Measurements from ENCODE around the gene CNIH3. TPM values are rescaled to one million over a fixed set of nuclear protein-coding genes. Genes with fewer than 3 reads are reported as not detected.

Gene CNIH3
- total RNA-seq, 2 donors from 2014 or later: 0.36 to 7.2 TPM

DNA sequence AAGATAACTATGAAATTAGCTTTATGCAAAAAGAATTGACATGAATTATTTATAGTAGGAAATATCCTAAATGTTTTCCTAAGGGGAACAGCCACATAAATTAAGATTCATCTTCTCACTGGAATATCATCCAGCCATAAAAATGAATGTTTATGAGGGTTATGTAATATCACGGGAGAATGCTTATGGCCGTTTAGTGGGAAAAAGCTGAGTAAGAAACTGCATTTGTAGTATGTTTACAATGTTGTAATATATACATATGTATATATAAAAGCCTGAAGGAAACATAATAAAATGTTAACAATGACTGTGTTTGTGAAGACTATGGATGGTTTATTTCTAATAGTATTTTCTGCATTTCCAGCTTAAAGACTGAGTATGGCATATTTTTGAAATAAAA, 161.1 kb downstream of the CNIH3 start:
- WGBS: 35% methylated on average over 2 of the region's 2 CpGs
- intact Hi-C loops (cut with DNase I): no loop called here
- TF ChIP-seq POLR2A (IDR thresholded peaks at IDR 0.05) (no peak), CTCF (IDR thresholded peaks at IDR 0.05) (no peak), POLR2AphosphoS5 (IDR thresholded peaks at IDR 0.05) (no peak)
- H3K27me3 ChIP-seq (replicated peaks; ENCODE audit: insufficient read depth): no peaks in the 10 kb centered on the region
- no peak overlapping the region for H3K4me3 ChIP-seq
- H3K27ac ChIP-seq: no peak overlapping the region
- H3K9me3 ChIP-seq: no peaks in the 10 kb centered on the region
- no peak for DNase-seq (ENCODE audit: low spot score)
- no peaks in the 10 kb centered on the region for H3K36me3 ChIP-seq
- H3K4me1 ChIP-seq (replicated peaks): no peaks in the 10 kb centered on the region

DNA sequence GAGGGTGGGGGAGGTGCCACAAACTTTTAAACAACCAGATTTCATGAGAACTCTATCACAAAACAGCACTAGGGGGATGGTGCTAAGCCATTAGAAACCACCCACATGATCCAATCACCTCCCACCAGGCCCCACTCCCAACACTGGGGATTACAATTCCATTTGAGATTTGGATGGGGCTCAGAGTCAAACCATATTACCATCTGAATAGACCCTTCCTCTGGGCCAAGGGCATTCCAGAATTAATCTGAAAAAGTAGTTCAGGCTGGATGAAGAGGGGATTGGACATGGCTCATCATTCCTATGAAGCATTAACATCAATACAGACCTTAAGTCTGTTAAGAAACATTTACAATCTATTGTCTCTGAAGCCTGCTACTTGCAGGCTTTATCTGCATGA, 163.4 kb downstream of the CNIH3 start:
- H3K4me3 ChIP-seq: no peak overlapping the region
- no peaks in the 10 kb centered on the region for H3K4me1 ChIP-seq (replicated peaks)
- no peaks in the 10 kb centered on the region for H3K9me3 ChIP-seq
- no peaks in the 10 kb centered on the region for H3K27me3 ChIP-seq (replicated peaks; ENCODE audit: insufficient read depth)
- intact Hi-C loops (cut with DNase I): no loop called here
- no peak for DNase-seq (ENCODE audit: low spot score)
- no peaks in the 10 kb centered on the region for H3K36me3 ChIP-seq
- TF ChIP-seq POLR2A (IDR thresholded peaks at IDR 0.05) (no peak), POLR2AphosphoS5 (IDR thresholded peaks at IDR 0.05) (no peak), CTCF (IDR thresholded peaks at IDR 0.05) (no peak)
- no peak overlapping the region for H3K27ac ChIP-seq

GRCh38 chr1:224780736-224781135, 164.6 kb downstream of the CNIH3 start:
- no peaks in the 10 kb centered on the region for H3K9me3 ChIP-seq
- H3K4me3 ChIP-seq: no peak overlapping the region
- intact Hi-C loops (cut with DNase I): no loop called here
- 43% methylated on average over 5 of the region's 5 CpGs for WGBS
- DNase-seq (ENCODE audit: low spot score): no peak
- H3K27me3 ChIP-seq (replicated peaks; ENCODE audit: insufficient read depth): no peaks in the 10 kb centered on the region
- H3K27ac ChIP-seq: no peak overlapping the region
- no peak for TF ChIP-seq POLR2AphosphoS5 (IDR thresholded peaks at IDR 0.05)
- TF ChIP-seq CTCF (IDR thresholded peaks at IDR 0.05): no peak
- no peak for TF ChIP-seq POLR2A (IDR thresholded peaks at IDR 0.05)
- H3K36me3 ChIP-seq: no peaks in the 10 kb centered on the region
- no peaks in the 10 kb centered on the region for H3K4me1 ChIP-seq (replicated peaks)

DNA sequence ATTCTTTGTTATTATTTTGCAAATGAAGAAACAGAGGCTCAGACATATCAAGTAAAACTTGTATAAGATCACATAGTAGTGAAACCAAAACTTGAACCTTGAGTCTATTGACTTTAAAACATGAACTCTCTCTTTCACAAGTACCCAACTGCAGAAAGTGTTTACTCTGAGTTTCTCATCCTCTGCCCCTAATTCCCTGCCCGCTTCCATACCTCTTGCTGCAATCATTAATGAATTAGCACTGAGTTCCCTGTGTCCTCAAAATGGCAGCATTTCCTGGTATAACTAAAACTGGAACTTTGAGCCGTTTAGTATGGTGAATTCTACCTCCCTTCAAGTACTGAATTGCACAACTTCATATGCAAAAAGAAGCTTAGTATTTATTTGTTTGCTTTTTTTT, 165.7 kb downstream of the CNIH3 start:
- no peaks in the 10 kb centered on the region for H3K4me1 ChIP-seq (replicated peaks)
- no peaks in the 10 kb centered on the region for H3K27me3 ChIP-seq (replicated peaks; ENCODE audit: insufficient read depth)
- H3K9me3 ChIP-seq: no peaks in the 10 kb centered on the region
- TF ChIP-seq POLR2A (IDR thresholded peaks at IDR 0.05) (no peak), CTCF (IDR thresholded peaks at IDR 0.05) (no peak), POLR2AphosphoS5 (IDR thresholded peaks at IDR 0.05) (no peak)
- no peaks in the 10 kb centered on the region for H3K36me3 ChIP-seq
- H3K4me3 ChIP-seq: no peak overlapping the region
- no peak for DNase-seq (ENCODE audit: low spot score)
- intact Hi-C loops (cut with DNase I): no loop called here
- 70% methylated on average over 2 of the region's 2 CpGs for WGBS
- no peak overlapping the region for H3K27ac ChIP-seq

GRCh38 chr1:224782281-224783000, 166.3 kb downstream of the CNIH3 start:
- TF ChIP-seq POLR2AphosphoS5 (IDR thresholded peaks at IDR 0.05) (no peak), POLR2A (IDR thresholded peaks at IDR 0.05) (no peak), CTCF (IDR thresholded peaks at IDR 0.05) (no peak)
- Histone ChIP-seq H3K27ac (no peak overlapping the region), H3K27me3 (replicated peaks; ENCODE audit: insufficient read depth) (no peaks in the 10 kb centered on the region), H3K9me3 (no peaks in the 10 kb centered on the region), H3K4me1 (replicated peaks) (no peaks in the 10 kb centered on the region), H3K4me3 (no peak overlapping the region), H3K36me3 (no peaks in the 10 kb centered on the region)
- DNase-seq (ENCODE audit: low spot score): no peak
- WGBS: 77% methylated on average over 2 of the region's 2 CpGs
- intact Hi-C loops (cut with DNase I): no loop called here
